Measurements from ENCODE around the gene RPP40. TPM values are rescaled to one million over a fixed set of nuclear protein-coding genes. Genes with fewer than 3 reads are reported as not detected.

RPP40 gene
- total RNA-seq, 1 experiment from 2014 or later: 25.9 TPM

DNA sequence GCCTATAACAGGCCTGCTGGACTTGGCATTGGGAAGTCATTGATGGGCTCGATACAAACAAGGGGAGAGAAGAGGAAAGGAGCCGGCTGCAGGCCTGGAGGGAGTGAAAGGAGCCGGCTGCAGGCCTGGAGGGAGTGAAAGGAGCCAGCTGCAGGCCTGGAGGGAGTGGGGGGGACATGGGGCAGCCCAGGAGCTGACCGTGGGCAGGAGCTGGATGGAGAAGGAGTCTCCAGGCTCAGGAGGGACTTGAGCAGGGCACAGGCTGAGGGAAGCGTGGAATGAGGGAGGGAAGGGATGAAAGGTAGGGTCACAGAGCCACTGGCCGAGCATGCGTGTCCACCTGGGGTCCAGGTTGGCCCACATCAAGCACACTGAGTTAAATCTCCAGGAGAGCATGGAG, 32.0 kb downstream of the RPP40 start:
- Histone ChIP-seq H3K4me1 (ENCODE audit: control insufficient read depth, insufficient read depth, low read length) (no peaks in the 10 kb centered on the region), H3K27me3 (ENCODE audit: control insufficient read depth, insufficient read depth, low read length) (no peaks in the 10 kb centered on the region), H3K27ac (ENCODE audit: low read length) (no peak overlapping the region), H3K9me3 (ENCODE audit: control insufficient read depth, insufficient read depth, low read depth, low read length) (no peaks in the 10 kb centered on the region), H3K4me3 (ENCODE audit: low read depth in 2 of 2, low read length in 2 of 2) (no peak overlapping the region), H3K36me3 (ENCODE audit: control insufficient read depth, insufficient read depth, low read length) (no peaks in the 10 kb centered on the region)
- in situ Hi-C loops (cut with HindIII; ENCODE audit: low pct_unique_long_range_greater_than_20kb, low sequenced_read_pairs) (no loop called here), intact Hi-C loops (cut with micrococcal nuclease; ENCODE audit: unreplicated experiment) (no loop called here)
- TF ChIP-seq TCF7L2 (IDR thresholded peaks at IDR 0.05; ENCODE audit: low read depth, low read length) (no peak), POLR2AphosphoS5 (IDR thresholded peaks at IDR 0.05; ENCODE audit: low read depth, low read length) (no peak), SIN3A (IDR thresholded peaks at IDR 0.05; ENCODE audit: borderline replicate concordance, insufficient read depth, low read depth, low read length) (no peak)
- TF ChIP-seq, protein P1, sequence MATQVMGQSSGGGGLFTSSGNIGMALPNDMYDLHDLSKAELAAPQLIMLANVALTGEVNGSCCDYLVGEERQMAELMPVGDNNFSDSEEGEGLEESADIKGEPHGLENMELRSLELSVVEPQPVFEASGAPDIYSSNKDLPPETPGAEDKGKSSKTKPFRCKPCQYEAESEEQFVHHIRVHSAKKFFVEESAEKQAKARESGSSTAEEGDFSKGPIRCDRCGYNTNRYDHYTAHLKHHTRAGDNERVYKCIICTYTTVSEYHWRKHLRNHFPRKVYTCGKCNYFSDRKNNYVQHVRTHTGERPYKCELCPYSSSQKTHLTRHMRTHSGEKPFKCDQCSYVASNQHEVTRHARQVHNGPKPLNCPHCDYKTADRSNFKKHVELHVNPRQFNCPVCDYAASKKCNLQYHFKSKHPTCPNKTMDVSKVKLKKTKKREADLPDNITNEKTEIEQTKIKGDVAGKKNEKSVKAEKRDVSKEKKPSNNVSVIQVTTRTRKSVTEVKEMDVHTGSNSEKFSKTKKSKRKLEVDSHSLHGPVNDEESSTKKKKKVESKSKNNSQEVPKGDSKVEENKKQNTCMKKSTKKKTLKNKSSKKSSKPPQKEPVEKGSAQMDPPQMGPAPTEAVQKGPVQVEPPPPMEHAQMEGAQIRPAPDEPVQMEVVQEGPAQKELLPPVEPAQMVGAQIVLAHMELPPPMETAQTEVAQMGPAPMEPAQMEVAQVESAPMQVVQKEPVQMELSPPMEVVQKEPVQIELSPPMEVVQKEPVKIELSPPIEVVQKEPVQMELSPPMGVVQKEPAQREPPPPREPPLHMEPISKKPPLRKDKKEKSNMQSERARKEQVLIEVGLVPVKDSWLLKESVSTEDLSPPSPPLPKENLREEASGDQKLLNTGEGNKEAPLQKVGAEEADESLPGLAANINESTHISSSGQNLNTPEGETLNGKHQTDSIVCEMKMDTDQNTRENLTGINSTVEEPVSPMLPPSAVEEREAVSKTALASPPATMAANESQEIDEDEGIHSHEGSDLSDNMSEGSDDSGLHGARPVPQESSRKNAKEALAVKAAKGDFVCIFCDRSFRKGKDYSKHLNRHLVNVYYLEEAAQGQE (IDR thresholded peaks at IDR 0.05; ENCODE audit: insufficient read depth in 1 of 2, low read depth in 2 of 2, low read length in 1 of 2): no peak
- TF ChIP-seq, protein P2, sequence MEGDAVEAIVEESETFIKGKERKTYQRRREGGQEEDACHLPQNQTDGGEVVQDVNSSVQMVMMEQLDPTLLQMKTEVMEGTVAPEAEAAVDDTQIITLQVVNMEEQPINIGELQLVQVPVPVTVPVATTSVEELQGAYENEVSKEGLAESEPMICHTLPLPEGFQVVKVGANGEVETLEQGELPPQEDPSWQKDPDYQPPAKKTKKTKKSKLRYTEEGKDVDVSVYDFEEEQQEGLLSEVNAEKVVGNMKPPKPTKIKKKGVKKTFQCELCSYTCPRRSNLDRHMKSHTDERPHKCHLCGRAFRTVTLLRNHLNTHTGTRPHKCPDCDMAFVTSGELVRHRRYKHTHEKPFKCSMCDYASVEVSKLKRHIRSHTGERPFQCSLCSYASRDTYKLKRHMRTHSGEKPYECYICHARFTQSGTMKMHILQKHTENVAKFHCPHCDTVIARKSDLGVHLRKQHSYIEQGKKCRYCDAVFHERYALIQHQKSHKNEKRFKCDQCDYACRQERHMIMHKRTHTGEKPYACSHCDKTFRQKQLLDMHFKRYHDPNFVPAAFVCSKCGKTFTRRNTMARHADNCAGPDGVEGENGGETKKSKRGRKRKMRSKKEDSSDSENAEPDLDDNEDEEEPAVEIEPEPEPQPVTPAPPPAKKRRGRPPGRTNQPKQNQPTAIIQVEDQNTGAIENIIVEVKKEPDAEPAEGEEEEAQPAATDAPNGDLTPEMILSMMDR (IDR thresholded peaks at IDR 0.05): no peak
- ATAC-seq (no peak), DNase-seq (ENCODE audit: low read depth, low spot score) (no peak)
- ChIA-PET CTCF (no interaction called here), POLR2A (no interaction called here)
- no TSS peak for BruUV-seq (replicated peaks)

DNA sequence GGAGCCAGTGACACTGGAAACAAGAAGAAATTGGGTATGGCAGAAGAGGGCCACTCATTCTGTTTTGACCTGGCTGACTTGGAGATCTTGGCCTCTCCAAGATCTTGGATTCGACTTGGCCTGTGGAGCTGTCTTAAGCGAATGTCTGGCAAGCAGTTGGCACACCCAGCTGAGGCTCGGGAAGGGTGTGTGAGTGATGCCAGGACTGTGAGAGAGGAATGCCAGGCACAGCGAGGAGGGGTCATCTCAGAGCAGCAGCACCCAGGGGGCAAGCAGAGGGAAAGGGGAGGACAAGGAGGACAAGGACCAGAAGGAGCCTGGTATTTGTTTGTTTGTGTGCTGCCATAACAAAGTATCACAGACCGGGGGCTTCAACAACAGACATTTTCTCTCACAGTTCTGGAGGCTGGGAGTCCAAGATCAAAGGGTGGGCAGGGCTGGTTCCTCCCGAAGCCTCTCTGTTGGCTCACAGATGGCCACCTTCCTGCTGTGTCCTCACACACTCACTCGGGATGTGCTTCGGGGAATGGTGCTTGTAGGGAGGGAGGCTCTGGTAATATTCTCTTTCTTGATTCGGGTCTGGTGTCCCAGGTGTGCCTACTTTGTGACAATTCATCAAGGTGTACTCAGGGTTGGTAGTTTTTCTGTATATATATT, 33.0 kb downstream of the RPP40 start:
- intact Hi-C loops (cut with micrococcal nuclease; ENCODE audit: unreplicated experiment) (no loop called here), in situ Hi-C loops (cut with HindIII; ENCODE audit: low pct_unique_long_range_greater_than_20kb, low sequenced_read_pairs) (no loop called here)
- no peak for ATAC-seq
- no peak for DNase-seq (ENCODE audit: low read depth, low spot score)
- Histone ChIP-seq H3K36me3 (ENCODE audit: control insufficient read depth, insufficient read depth, low read length) (no peaks in the 10 kb centered on the region), H3K27me3 (ENCODE audit: control insufficient read depth, insufficient read depth, low read length) (no peaks in the 10 kb centered on the region), H3K4me3 (ENCODE audit: low read depth in 2 of 2, low read length in 2 of 2) (no peak overlapping the region), H3K9me3 (ENCODE audit: control insufficient read depth, insufficient read depth, low read depth, low read length) (no peaks in the 10 kb centered on the region), H3K27ac (ENCODE audit: low read length) (no peak overlapping the region), H3K4me1 (ENCODE audit: control insufficient read depth, insufficient read depth, low read length) (no peaks in the 10 kb centered on the region)
- POLR2A ChIA-PET: no interaction called here
- TF ChIP-seq POLR2AphosphoS5 (IDR thresholded peaks at IDR 0.05; ENCODE audit: low read depth, low read length) (no peak), SIN3A (IDR thresholded peaks at IDR 0.05; ENCODE audit: borderline replicate concordance, insufficient read depth, low read depth, low read length) (no peak), TCF7L2 (IDR thresholded peaks at IDR 0.05; ENCODE audit: low read depth, low read length) (no peak)
- TF ChIP-seq, protein P1 (IDR thresholded peaks at IDR 0.05; ENCODE audit: insufficient read depth in 1 of 2, low read depth in 2 of 2, low read length in 1 of 2): no peak
- TF ChIP-seq, protein P2 (IDR thresholded peaks at IDR 0.05): no peak
- CTCF ChIA-PET: no interaction called here
- no TSS peak for BruUV-seq (replicated peaks)

Measured in Panc1 (cell line).